ENCODE measurements around the gene C17orf78. TPM values are rescaled to one million over a fixed set of nuclear protein-coding genes. Genes with fewer than 3 reads are reported as not detected.
A peak's percentile ranks its signal among the peaks of the same experiment; 100 is the strongest.
"Not testable (repeated sequence)": the region's sequence is repeated elsewhere in the genome, so short reads cannot be mapped to it uniquely, and the experiment has no call there.

C17orf78 gene
- total RNA-seq, 2 experiments from 2014 or later: not detected

DNA sequence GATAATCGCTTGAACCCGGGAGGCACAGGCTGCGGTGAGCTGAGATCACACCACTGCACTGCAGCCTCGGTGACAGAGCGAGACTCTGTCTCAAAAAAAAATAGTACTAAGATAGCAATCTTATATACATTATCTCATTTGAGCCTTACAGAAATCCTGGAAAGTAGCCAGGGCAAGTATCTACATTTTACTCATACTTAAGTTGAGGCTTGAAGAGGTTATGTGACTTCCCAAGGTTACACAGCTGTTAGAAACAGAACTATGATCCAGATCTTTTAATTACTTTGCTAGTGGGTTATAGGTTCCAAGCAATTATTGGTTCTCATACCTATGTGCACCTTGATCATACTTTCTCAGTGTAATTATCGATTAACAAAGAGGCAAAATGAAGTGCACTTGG is 15.4 kb downstream of the C17orf78 start:
- Mint-ChIP-seq H3K9me3 (no peaks in the 10 kb centered on the region), H3K36me3 (ENCODE audit: low read depth) (no peaks in the 10 kb centered on the region), H3K27me3 (no peaks in the 10 kb centered on the region), H3K4me3 (no peak overlapping the region), H3K27ac (no peak overlapping the region), H3K4me1 (ENCODE audit: low read depth) (peaks cover 21% of the 10 kb centered on the region)
- intact Hi-C loops (cut with micrococcal nuclease): no loop called here
- ATAC-seq: no peak
- POLR2A ChIA-PET: interaction anchor here (1.4 kb wide), 1 partner anchor 32 kb away, joined by 4 read pairs; no protein-coding TSS in a partner anchor
- CTCF ChIA-PET: interaction anchor here (0.9 to 9.1 kb wide), 2 partner anchors 17 to 23 kb away, joined by 3 to 55 read pairs; no protein-coding TSS in a partner anchor
- DNase-seq: no peak
- TF ChIP-seq, protein P1, sequence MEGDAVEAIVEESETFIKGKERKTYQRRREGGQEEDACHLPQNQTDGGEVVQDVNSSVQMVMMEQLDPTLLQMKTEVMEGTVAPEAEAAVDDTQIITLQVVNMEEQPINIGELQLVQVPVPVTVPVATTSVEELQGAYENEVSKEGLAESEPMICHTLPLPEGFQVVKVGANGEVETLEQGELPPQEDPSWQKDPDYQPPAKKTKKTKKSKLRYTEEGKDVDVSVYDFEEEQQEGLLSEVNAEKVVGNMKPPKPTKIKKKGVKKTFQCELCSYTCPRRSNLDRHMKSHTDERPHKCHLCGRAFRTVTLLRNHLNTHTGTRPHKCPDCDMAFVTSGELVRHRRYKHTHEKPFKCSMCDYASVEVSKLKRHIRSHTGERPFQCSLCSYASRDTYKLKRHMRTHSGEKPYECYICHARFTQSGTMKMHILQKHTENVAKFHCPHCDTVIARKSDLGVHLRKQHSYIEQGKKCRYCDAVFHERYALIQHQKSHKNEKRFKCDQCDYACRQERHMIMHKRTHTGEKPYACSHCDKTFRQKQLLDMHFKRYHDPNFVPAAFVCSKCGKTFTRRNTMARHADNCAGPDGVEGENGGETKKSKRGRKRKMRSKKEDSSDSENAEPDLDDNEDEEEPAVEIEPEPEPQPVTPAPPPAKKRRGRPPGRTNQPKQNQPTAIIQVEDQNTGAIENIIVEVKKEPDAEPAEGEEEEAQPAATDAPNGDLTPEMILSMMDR (IDR thresholded peaks at IDR 0.05): no peak

DNA sequence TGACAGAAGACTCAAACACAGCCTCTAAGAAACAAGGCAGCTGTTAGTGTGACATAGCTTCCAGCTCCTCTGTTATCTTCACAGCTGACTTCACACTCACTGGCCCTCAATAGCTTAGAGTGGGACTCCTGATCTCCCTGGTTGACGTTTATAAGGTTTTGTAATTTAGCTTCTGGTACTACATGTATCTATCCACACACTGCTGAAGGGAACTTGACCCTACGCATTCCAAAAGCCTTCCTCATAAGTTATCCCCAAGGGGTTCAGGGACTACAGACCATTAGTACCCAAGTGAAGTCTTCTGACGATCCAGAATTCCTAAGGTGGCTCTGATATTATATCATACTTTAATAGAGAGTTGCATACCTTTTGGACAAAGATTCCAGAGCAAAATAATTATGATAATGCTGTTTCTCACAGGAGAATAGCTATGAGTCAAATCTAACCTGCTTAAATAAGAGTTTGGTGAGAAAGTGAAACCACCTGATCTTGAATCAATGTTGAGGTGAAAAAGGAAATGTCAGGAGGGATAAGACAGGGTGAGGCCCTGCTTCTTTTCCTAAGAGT is 16.3 kb downstream of the C17orf78 start:
- DNase-seq (no peak), ATAC-seq (peak; percentile 81)
- H3K27ac Mint-ChIP-seq: no peak overlapping the region
- ChIA-PET CTCF (interaction anchor here (1.0 to 9.1 kb wide), 5 partner anchors 13 to 96 kb away, joined by 3 to 55 read pairs (median 3); partner anchors contain the start of gene C17orf78), POLR2A (interaction anchor here (1.0 kb wide), 1 partner anchor 16 kb away, joined by 5 read pairs; no protein-coding TSS in a partner anchor)
- no peak overlapping the region for H3K4me3 Mint-ChIP-seq
- intact Hi-C loops (cut with micrococcal nuclease): no loop called here
- peaks cover 21% of the 10 kb centered on the region for H3K4me1 Mint-ChIP-seq (ENCODE audit: low read depth)
- no peaks in the 10 kb centered on the region for H3K9me3 Mint-ChIP-seq
- no peaks in the 10 kb centered on the region for H3K36me3 Mint-ChIP-seq (ENCODE audit: low read depth)
- TF ChIP-seq, protein P1 (IDR thresholded peaks at IDR 0.05): no peak
- H3K27me3 Mint-ChIP-seq: no peaks in the 10 kb centered on the region

DNA sequence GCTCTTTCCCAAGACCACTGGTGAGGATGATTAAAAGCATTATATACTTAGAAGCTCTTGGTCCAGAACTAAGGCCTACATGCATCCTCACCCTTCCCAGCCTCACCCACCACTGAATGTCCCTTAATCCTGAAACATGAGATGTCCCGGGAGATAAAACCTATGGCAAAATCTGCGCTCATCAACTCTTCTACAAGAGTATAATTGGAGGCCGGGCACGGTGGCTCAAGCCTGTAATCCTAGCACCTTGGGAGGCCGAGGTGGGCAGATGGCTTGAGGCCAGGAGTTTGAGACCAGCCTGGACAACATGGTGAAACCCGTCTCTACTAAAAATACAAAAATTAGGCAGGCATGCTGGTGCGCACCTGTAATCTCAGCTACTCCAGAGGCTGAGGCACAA is 17.6 kb downstream of the C17orf78 start:
- no peak overlapping the region for H3K27ac Mint-ChIP-seq
- H3K4me1 Mint-ChIP-seq (ENCODE audit: low read depth): peaks cover 24% of the 10 kb centered on the region
- no peak for ATAC-seq
- POLR2A ChIA-PET: no interaction called here
- CTCF ChIA-PET: interaction anchor here (1.5 to 9.1 kb wide), 2 partner anchors 17 to 19 kb away, joined by 6 to 55 read pairs; partner anchors contain the start of gene C17orf78
- no peak overlapping the region for H3K4me3 Mint-ChIP-seq
- DNase-seq: no peak
- H3K27me3 Mint-ChIP-seq: no peaks in the 10 kb centered on the region
- TF ChIP-seq, protein P1 (IDR thresholded peaks at IDR 0.05): no peak
- intact Hi-C loops (cut with micrococcal nuclease): no loop called here
- no peaks in the 10 kb centered on the region for H3K36me3 Mint-ChIP-seq (ENCODE audit: low read depth)
- H3K9me3 Mint-ChIP-seq: no peaks in the 10 kb centered on the region

DNA sequence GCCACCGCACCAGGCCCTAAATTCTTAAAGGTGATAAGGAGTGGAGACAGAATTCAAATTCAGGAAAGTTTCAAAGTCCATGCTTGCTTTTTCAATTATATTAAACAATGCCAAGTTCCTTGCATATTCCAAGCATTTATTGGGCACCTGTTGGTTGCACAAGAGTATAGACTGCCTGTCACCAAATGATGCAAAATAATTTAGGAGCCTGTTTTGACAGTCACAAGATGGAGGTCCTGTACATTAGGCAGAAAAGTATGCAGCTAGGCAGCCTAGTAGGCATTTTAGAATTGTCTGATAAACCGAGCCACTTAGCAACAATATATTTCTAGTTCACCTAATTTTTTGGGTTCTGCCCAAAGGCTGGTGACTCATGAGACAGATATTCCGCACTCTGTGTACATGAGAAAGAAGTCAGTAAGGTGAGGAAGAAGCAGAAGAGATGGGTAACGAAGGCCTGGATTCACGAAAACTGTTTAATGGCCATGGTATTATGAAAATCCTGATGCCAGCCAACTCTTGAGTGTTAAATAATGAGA is 23.5 kb downstream of the C17orf78 start:
- Mint-ChIP-seq H3K27ac (no peak overlapping the region), H3K9me3 (no peaks in the 10 kb centered on the region), H3K4me1 (ENCODE audit: low read depth) (peaks cover 21% of the 10 kb centered on the region), H3K36me3 (ENCODE audit: low read depth) (peaks cover 11% of the 10 kb centered on the region), H3K4me3 (no peak overlapping the region), H3K27me3 (no peaks in the 10 kb centered on the region)
- CTCF ChIA-PET: interaction anchor here (2.4 kb wide), 1 partner anchor 24 kb away, joined by 69 read pairs; the partner anchor contains the start of gene C17orf78
- TF ChIP-seq, protein P1 (IDR thresholded peaks at IDR 0.05): no peak
- no peak for ATAC-seq
- no peak for DNase-seq
- intact Hi-C loops (cut with micrococcal nuclease): no loop called here
- POLR2A ChIA-PET: no interaction called here

DNA sequence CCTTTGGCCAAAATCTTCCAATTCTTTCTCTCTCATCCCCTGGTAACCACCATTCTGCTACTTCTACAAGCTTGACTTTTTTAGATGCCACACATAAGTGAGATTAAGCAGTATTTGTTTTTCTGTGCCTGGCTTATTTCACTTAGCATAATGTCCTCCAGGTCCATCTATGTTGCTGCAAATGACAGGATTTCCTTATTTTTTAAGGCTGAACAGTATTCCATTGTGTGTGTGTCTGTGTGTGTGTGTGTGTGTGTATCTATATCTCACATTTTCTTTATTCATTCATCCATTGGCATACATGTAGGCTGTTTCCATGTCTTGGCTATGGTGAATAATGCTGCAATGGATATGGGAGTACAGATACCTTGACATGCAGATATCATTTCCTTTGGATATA is 24.7 kb downstream of the C17orf78 start:
- H3K27ac Mint-ChIP-seq: no peak overlapping the region
- H3K9me3 Mint-ChIP-seq: no peaks in the 10 kb centered on the region
- no peak overlapping the region for H3K4me3 Mint-ChIP-seq
- ChIA-PET POLR2A (no interaction called here), CTCF (interaction anchor here (1.0 kb wide), 1 partner anchor 27 kb away, joined by 3 read pairs; no protein-coding TSS in a partner anchor)
- ATAC-seq: no peak
- TF ChIP-seq, protein P1 (IDR thresholded peaks at IDR 0.05): no peak
- peaks cover 30% of the 10 kb centered on the region for H3K4me1 Mint-ChIP-seq (ENCODE audit: low read depth)
- H3K27me3 Mint-ChIP-seq: no peaks in the 10 kb centered on the region
- peaks cover 20% of the 10 kb centered on the region for H3K36me3 Mint-ChIP-seq (ENCODE audit: low read depth)
- intact Hi-C loops (cut with micrococcal nuclease): no loop called here
- DNase-seq: no peak

DNA sequence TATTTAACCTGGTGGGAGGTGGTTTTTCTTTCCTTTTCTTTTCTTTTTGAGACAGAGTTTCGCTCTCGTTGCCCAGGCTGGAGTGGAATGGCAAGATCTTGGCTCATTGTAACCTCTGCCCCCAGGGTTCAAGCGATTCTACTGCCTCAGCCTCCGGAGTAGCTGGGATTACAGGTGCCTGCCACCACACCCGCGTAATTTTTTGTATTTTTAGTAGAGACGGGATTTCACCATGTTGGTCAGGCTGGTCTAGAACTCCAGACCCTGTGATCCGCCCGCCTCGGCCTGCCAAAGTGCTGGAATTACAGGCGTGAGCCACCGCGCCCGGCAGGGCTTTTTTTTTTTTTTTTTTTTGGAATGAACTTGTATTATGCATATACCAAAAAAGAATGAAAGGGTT is 29.7 kb downstream of the C17orf78 start:
- POLR2A ChIA-PET: interaction anchor here (1.3 to 1.6 kb wide), 3 partner anchors 21 to 47 kb away, joined by 3 to 5 read pairs (median 3); no protein-coding TSS in a partner anchor
- peaks cover 49% of the 10 kb centered on the region for H3K36me3 Mint-ChIP-seq (ENCODE audit: low read depth)
- peak overlapping the region; percentile 99 for H3K4me3 Mint-ChIP-seq
- not testable (repeated sequence) for ATAC-seq, DNase-seq, H3K27me3 Mint-ChIP-seq, H3K9me3 Mint-ChIP-seq
- intact Hi-C loops (cut with micrococcal nuclease): loop anchor here (5.0 kb wide), 1 partner anchor 48 kb away; no protein-coding TSS in a partner anchor
- H3K27ac Mint-ChIP-seq: peak overlapping the region; percentile 27
- H3K4me1 Mint-ChIP-seq (ENCODE audit: low read depth): peaks cover 43% of the 10 kb centered on the region
- CTCF ChIA-PET: interaction anchor here (2.5 to 2.6 kb wide), 2 partner anchors 24 to 32 kb away, joined by 6 to 19 read pairs; no protein-coding TSS in a partner anchor
